GM12878 (cell line): Measurements from ENCODE around the gene TEX30. TPM values are rescaled to one million over a fixed set of nuclear protein-coding genes. Genes with fewer than 3 reads are reported as not detected.

Source experiments
- ATAC-seq: fragments of 200-7000 bp; cut with Tn5 transposase; 3 replicates; pipeline ENCODE4 v1.9.1; 2020; ENCODE audit warnings: mild to moderate bottlenecking, moderate library complexity
- BruUV-seq: library from RNA; stranded (reverse); fragments of 400-500 nt; replicated peaks from 2 replicates; lab custom pipeline; 2021; lab: Mats Ljungman, UMichigan
- CTCF ChIA-PET: fragments of 300-600 bp; sonication (Branson Sonifier 250); formaldehyde crosslinking; extraction: SDS; loops from one replicate; lab custom pipeline; 2021; ENCODE audit warnings: inconsistent platforms; lab: Yijun Ruan, JAX
- POLR2A ChIA-PET: fragments of 350-600 bp; formaldehyde crosslinking; extraction: SDS; loops from one replicate; lab custom pipeline; 2021; ENCODE audit warnings: inconsistent platforms; lab: Charles Lee
- RAD21 ChIA-PET: fragments of 300-600 bp; sonication (Branson Sonifier 250); formaldehyde crosslinking; loops from one replicate; lab custom pipeline; 2023; ENCODE audit warnings: antibody characterized with exemption; ENCODE audit not compliant: unreplicated experiment; lab: Charles Lee
- SMC1A ChIA-PET: fragments of 300-600 bp; sonication (Branson Sonifier 250); formaldehyde crosslinking; loops from one replicate; lab custom pipeline; 2023; ENCODE audit not compliant: unreplicated experiment, uncharacterized antibody; lab: Charles Lee
- DNase-seq: peaks from one replicate; pipeline ENCODE4 v3.0.0-alpha.2; 2011; ENCODE audit warnings: low read depth, low spot score
- FAIRE-seq: peaks from 3 replicates; lab custom pipeline; 2011; peaks lifted over from hg19 to GRCh38; lab: Jason Lieb, UNC
- H2AFZ ChIP-seq: 2 replicates; pipeline ENCODE4 v1.6.0; 2011; ENCODE audit warnings: low read depth, low read length, control low read depth; ENCODE audit not compliant: control insufficient read depth
- H3K27ac ChIP-seq: 2 replicates; pipeline ENCODE4 v1.5.1; 2011; ENCODE audit warnings: control low read depth; ENCODE audit not compliant: control insufficient read depth, insufficient read depth
- H3K27me3 ChIP-seq, 2 experiments: replicated peaks in 1 of 2; 2 replicates each; pipeline versions ENCODE4 v1.6.0 to v1.6.1; 2011; ENCODE audit warnings: low read length in 1 of 2; ENCODE audit not compliant: control insufficient read depth in 2 of 2, insufficient read depth in 2 of 2
- H3K36me3 ChIP-seq, 2 experiments: 2 replicates each; pipeline ENCODE4 v1.5.1; 2011; ENCODE audit warnings: low read length in 1 of 2; ENCODE audit not compliant: control insufficient read depth in 2 of 2, insufficient read depth in 2 of 2
- H3K4me1 ChIP-seq: 2 replicates; pipeline ENCODE4 v1.6.1; 2011; ENCODE audit warnings: mild to moderate bottlenecking, low read length, moderate library complexity, mixed read lengths; ENCODE audit not compliant: control insufficient read depth, insufficient read depth
- H3K4me2 ChIP-seq: 2 replicates; pipeline ENCODE4 v1.6.0; 2011; ENCODE audit warnings: control low read depth; ENCODE audit not compliant: control insufficient read depth, insufficient read depth
- H3K4me3 ChIP-seq: fragments of 200-600 bp; sonication (generic); 2 replicates; pipeline ENCODE4 v1.5.1; 2016
- H3K79me2 ChIP-seq: 2 replicates; pipeline ENCODE4 v1.6.0; 2011; ENCODE audit warnings: low read length; ENCODE audit not compliant: control insufficient read depth, insufficient read depth
- H3K9ac ChIP-seq: 2 replicates; pipeline ENCODE4 v1.8.0; 2011; ENCODE audit warnings: low read length, control low read depth, mixed read lengths; ENCODE audit not compliant: control insufficient read depth, insufficient read depth
- H3K9me3 ChIP-seq: replicated peaks from 3 replicates; pipeline ENCODE4 v1.5.1; 2011; ENCODE audit warnings: mild to moderate bottlenecking, low read length; ENCODE audit not compliant: control insufficient read depth, insufficient read depth
- H4K20me1 ChIP-seq: 2 replicates; pipeline ENCODE4 v1.6.0; 2011; ENCODE audit not compliant: control insufficient read depth, insufficient read depth
- CEBPZ ChIP-seq: fragments of 150-350 bp; IDR thresholded peaks from 2 replicates; pipeline ENCODE4 v1.6.1; 2016; ENCODE audit warnings: low read depth, low read length
- CTCF ChIP-seq, 3 experiments: IDR thresholded peaks in 2 of 3; conservative IDR thresholded peaks in 1 of 3; 2 replicates each; pipeline ENCODE4 v1.5.1; 2011; ENCODE audit warnings: low read depth in 3 of 3, low read length in 3 of 3, mild to moderate bottlenecking in 3 of 3, control low read depth in 2 of 3, moderate library complexity in 2 of 3, inconsistent platforms in 1 of 3, mixed read lengths in 1 of 3; ENCODE audit not compliant: control insufficient read depth in 2 of 3, insufficient read depth in 1 of 3; ENCODE audit errors: extremely low read depth in 1 of 3
- FOS ChIP-seq: IDR thresholded peaks from 3 replicates; pipeline ENCODE4 v1.6.1; 2011; ENCODE audit warnings: borderline replicate concordance; ENCODE audit not compliant: insufficient read length; ENCODE audit errors: extremely low read depth
- HDGF ChIP-seq: fragments of 450-650 bp; IDR thresholded peaks from 2 replicates; pipeline ENCODE4 v1.6.1; 2016; ENCODE audit warnings: antibody characterized with exemption
- JUND ChIP-seq: IDR thresholded peaks from 2 replicates; pipeline ENCODE4 v1.6.1; 2012; ENCODE audit warnings: low read depth, mild to moderate bottlenecking, low read length, improper control_type of control experiment, moderate library complexity
- NFIC ChIP-seq: IDR thresholded peaks from 2 replicates; pipeline ENCODE4 v1.6.1; 2012; ENCODE audit warnings: low read depth, mild to moderate bottlenecking, inconsistent platforms, low read length, moderate library complexity
- RUNX3 ChIP-seq: IDR thresholded peaks from 2 replicates; pipeline ENCODE4 v1.6.1; 2012; ENCODE audit warnings: low read length, inconsistent platforms
- SREBF2 ChIP-seq: IDR thresholded peaks from 2 replicates; pipeline ENCODE4 v1.6.1; 2012; ENCODE audit warnings: mild to moderate bottlenecking, low read length
- TBL1XR1 ChIP-seq: IDR thresholded peaks from 2 replicates; pipeline ENCODE4 v1.6.1; 2012; ENCODE audit warnings: low read depth, low read length, improper control_type of control experiment
- TCF7 ChIP-seq: IDR thresholded peaks from 2 replicates; pipeline ENCODE4 v1.6.1; 2014; ENCODE audit warnings: antibody characterized with exemption, borderline replicate concordance
- ZNF207 ChIP-seq: fragments of 450-650 bp; IDR thresholded peaks from 2 replicates; pipeline ENCODE4 v1.6.1; 2014; ENCODE audit warnings: antibody characterized with exemption, mild to moderate bottlenecking, borderline replicate concordance
- WGBS: methylation state at CpG from one replicate; pipeline ENCODE4 v1.1.6; 2016; ENCODE audit warnings: low lambda C conversion rate; ENCODE audit not compliant: insufficient replicate concordance, insufficient coverage; ENCODE audit errors: missing lambda C conversion rate; 5-methylcytosine and 5-hydroxymethylcytosine counted together
- in situ Hi-C: fragments of 300-500 bp; cut with MboI; formaldehyde crosslinking; loops from 9 replicates; pipeline ENCODE4 v1.14.3; 2018; ENCODE audit warnings: mixed read lengths
- intact Hi-C: fragments of 100-400 bp; cut with micrococcal nuclease; formaldehyde crosslinking; loops from one replicate; pipeline ENCODE4 v1.14.2; 2022; ENCODE audit not compliant: unreplicated experiment
- polyA plus RNA-seq, 11 experiments: library from polyadenylated mRNA; depleted of rRNA in 4 of 11; unstranded in 6 of 11; stranded (reverse) in 5 of 11; fragments of >200 nt; fragmentation: Nextera tagmentation in 4 of 11; fragmentation: Illumina TruSeq in 1 of 11; extraction: Ambion mirVana in 4 of 11; extraction: Trizol in 1 of 11; gene quantifications; 1 replicate in 1 of 11; 2 replicates in 10 of 11; pipeline versions ENCODE4 v1.2.1 to v1.2.3, GENCODE V29; 2011 to 2016; ENCODE audit warnings: inconsistent platforms in 2 of 11, missing spikeins in 2 of 11, low read depth in 1 of 11
- total RNA-seq, 4 experiments: library from RNA; depleted of rRNA in 3 of 4; stranded (reverse); fragments of >200 nt in 3 of 4; fragmentation: Illumina TruSeq in 1 of 4; extraction: Trizol in 1 of 4; gene quantifications; 2 replicates each; pipeline versions ENCODE4 v1.2.1 to v1.2.3, GENCODE V29; 2013 to 2021
- TF ChIP-seq, protein P1 (sequence below): IDR thresholded peaks from 2 replicates; pipeline ENCODE4 v1.6.1; 2011; ENCODE audit warnings: low read depth, low read length, improper control_type of control experiment, borderline replicate concordance

Gene TEX30
- total and polyA plus RNA-seq, 10 of the 15 experiments (the other 5 are each of a cell fraction or from before 2014, with no cell fraction given) = 19.7 to 114 (median 25.0) TPM

DNA sequence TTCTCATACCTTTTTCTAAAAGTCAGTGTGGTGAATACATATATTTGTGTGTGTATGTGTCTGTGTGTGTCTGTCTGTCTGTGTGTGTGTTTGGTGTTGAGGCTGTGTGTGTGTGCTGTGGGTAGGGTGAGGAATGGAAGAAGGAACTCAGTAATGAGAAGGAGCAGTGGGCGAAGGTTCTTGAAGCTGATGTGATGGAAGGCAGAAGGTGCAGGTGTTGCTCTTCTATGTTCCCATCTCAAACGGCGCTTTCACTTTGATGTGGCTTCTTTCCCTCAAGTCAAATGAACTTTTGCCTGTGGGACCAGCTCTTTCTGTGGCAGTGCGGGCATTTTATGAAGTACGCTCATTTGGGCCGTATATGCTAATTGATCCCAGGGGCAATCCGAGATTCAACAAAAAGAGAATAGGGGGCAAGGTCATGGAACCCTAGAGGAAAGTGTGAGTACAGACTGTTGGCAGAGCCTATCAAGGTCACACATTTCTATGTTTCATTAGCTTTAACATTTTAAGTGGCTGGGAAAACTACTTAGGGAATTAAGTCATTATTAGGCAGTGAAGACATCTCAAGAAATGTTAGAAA, 40.5 kb upstream of the TEX30 start:
- H3K27ac ChIP-seq = peak overlapping the region; percentile 50
- no peak for TF ChIP-seq JUND
- no peak for TF ChIP-seq ZNF207
- TF ChIP-seq TBL1XR1 = no peak
- no peak for TF ChIP-seq SREBF2
- TF ChIP-seq NFIC = no peak
- TF ChIP-seq CTCF (IDR thresholded peaks at IDR 0.05 in 2 of 3, conservative IDR thresholded peaks at IDR 0.05 in 1 of 3; ENCODE audit: control insufficient read depth in 2 of 3, extremely low read depth in 1 of 3, insufficient read depth in 1 of 3, low read depth in 3 of 3, low read length in 3 of 3) = no peak
- TF ChIP-seq TCF7 = no peak
- TF ChIP-seq, protein P1, sequence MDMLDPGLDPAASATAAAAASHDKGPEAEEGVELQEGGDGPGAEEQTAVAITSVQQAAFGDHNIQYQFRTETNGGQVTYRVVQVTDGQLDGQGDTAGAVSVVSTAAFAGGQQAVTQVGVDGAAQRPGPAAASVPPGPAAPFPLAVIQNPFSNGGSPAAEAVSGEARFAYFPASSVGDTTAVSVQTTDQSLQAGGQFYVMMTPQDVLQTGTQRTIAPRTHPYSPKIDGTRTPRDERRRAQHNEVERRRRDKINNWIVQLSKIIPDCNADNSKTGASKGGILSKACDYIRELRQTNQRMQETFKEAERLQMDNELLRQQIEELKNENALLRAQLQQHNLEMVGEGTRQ = no peak
- no peak for TF ChIP-seq CEBPZ
- peak; percentile 86; the same call in 1 of the 2 replicates for TF ChIP-seq HDGF
- TF ChIP-seq RUNX3 = peak; percentile 37; the same call in 1 of the 2 replicates
- TF ChIP-seq FOS = no peak
- TF ChIP-seq, all 136 proteins: peak for 2
- POLR2A ChIA-PET = interaction anchor here (1.1 to 2.3 kb wide), 3 partner anchors 11 to 32 kb away, joined by 3 to 8 read pairs (median 3); partner anchors contain the start of genes BIVM, ERCC5 and POGLUT2
- H3K79me2 ChIP-seq = peaks cover 8% of the 10 kb centered on the region
- no peaks in the 10 kb centered on the region for H3K27me3 ChIP-seq
- SMC1A ChIA-PET = interaction anchor here (0.6 to 2.3 kb wide), 9 partner anchors 10 to 293 kb away, joined by 3 to 8 read pairs (median 4); partner anchors contain the start of genes BIVM, ERCC5 and POGLUT2
- H3K4me2 ChIP-seq = peak overlapping the region; percentile 31
- FAIRE-seq (no peak), DNase-seq (no peak), ATAC-seq (peak; percentile 76)
- RAD21 ChIA-PET = interaction anchor here (1.4 to 2.6 kb wide), 3 partner anchors 14 to 32 kb away, joined by 4 to 6 read pairs (median 6); partner anchors contain the start of gene ERCC5
- H3K4me3 ChIP-seq = no peak overlapping the region; the same call in 1 of the 2 replicates
- H2AFZ ChIP-seq = peak overlapping the region; percentile 71
- 53% methylated on average over 7 of the region's 7 CpGs for WGBS
- intact Hi-C loops = loop anchor here (5.0 kb wide), 1 partner anchor 42 kb away; the partner anchor contains the start of gene TEX30
- peaks cover 17% of the 10 kb centered on the region for H3K4me1 ChIP-seq
- CTCF ChIA-PET = interaction anchor here (0.6 to 2.9 kb wide), 6 partner anchors 12 to 222 kb away, joined by 3 to 18 read pairs (median 6); partner anchors contain the start of gene ERCC5
- in situ Hi-C loops = no loop called here
- H3K9ac ChIP-seq = no peak overlapping the region
- no TSS peak for BruUV-seq
- H3K9me3 ChIP-seq = peaks cover 4% of the 10 kb centered on the region
- H4K20me1 ChIP-seq = no peaks in the 10 kb centered on the region
- peaks cover 0 to 2% of the 10 kb centered on the region in 2 experiments for H3K36me3 ChIP-seq
